GM19238 (cell line): ENCODE measurements around the gene CRKL.
"Not testable (repeated sequence)": the region's sequence is repeated elsewhere in the genome, so short reads cannot be mapped to it uniquely, and the experiment has no call there.

Experiments
- DNase-seq: peaks from one replicate; pipeline ENCODE4 v3.0.0; 2011; ENCODE audit warnings: low spot score; ENCODE audit not compliant: insufficient read length

CRKL gene

DNA sequence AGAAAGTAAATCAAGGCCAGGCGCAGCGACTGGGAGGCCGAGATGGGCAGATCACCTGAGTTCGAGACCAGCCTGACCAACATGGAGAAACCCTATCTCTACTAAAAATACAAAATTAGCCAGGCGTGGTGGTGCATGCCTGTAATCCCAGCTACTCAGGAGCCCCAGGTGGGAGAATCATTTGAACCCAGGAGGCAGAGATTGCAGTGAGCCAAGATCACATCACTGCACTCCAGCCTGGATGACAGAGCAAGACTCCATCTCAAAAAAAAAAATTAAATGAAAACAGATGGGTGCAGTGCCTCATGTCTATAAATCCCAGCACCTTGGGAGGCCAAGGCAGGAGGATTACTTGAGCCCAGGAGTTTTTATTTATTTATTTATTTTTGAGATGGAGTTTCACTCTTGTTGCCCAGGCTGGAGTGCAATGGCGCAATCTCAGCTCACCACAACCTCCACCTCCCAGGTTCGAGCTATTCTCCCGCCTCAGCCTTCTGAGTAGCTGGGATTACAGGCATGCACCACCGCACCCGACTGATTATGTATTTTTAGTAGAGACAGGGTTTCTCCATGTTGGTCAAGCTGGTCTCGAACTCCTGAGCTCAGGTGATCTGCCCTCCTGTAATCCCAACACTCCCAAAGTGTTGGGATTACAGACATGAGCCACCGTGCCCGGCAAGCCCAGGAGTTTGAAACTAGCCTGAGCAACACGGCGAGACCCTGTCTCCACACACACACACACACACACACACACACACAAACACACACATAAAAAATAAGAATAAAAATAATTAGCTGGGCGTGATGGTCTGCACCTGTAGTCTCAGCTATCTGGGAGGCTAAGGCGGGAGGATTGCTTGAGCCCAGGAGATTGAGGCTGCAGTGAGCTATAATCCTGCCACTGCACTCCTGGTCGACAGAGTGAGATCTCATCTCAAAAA is 15.8 kb upstream of the CRKL start:
- not testable (repeated sequence) for DNase-seq

DNA sequence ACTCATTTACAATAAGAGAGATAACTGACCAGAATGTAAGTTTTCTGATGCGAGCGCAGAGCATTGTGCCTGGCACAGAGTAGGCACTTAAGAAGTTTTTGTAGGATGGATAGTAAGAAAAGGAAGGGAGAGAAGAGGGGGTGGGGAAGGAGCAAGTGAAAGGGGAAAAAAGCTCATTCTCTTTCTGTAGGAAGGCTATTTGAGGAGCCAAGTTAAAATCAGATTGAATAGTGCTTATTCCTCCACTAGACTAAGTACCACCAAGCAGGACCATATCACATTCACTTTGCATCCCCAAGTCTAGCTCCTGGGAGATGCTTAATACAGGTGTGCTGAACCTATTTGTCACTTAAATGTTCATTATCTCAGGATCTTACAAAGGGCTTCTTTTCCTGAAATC is 14.1 kb upstream of the CRKL start:
- no peak for DNase-seq

DNA sequence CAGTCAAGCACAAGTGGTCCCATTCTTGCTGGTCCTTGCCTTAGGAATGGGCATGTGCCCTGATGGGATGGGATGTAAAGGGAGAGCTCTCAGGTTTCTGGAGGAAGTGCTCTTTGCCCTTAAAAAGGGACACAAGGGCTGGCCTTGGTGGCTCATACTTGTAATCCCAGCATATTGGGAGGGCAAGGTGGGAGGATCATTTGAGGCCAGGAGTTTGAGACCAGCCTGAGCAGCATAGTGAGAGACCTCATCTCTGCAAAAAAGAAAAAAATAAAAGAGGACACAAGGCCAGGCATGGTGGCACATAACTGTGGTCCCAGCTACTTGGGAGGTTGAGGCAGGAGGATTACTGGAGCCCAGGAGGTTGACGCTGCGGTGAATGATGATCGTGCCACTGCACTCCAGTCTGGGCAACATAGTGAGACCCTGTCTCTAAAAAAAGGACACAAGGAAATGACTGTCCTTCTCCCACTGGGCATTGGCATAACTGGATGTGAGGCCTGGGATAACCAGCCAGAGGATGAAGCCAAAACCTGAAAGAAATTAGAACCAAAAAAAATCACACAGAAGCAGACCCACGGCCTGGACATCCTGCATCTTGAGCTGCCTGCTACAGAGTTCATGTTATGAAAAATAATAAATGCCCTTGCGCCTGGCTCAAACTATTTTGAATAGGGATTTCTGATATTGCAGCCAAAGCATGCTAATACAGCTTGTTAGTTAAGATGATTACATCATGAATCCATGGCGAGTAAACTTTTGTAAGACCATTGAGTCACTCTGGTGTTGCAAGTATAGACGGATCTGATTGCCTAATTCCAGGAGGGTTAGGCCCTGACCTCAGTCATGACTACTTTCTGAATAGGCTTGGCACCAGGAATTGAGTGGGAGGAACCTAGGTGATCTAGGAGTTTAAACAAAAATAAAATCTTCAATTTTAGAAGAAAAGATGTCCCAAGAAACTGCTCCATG is 12.9 kb upstream of the CRKL start:
- DNase-seq, result no peak

DNA sequence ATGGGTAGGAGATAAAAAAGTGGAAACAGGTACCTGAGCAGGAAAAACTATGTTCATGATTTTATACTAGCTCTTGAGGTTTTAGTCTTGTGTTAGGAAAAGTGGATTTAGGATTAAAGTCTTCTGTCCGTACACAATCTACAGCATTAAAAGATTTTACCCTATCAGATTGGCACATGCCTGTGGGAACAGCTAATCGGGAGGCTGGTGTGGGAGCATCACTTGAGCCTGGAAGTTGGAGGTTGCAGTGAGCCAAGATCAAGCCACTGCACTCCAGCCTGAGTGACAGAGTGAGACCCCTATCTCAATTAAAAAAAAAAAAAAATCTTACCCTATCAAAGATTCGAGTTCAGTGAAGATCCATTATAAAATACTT is 12.2 kb upstream of the CRKL start:
- no peak for DNase-seq

DNA sequence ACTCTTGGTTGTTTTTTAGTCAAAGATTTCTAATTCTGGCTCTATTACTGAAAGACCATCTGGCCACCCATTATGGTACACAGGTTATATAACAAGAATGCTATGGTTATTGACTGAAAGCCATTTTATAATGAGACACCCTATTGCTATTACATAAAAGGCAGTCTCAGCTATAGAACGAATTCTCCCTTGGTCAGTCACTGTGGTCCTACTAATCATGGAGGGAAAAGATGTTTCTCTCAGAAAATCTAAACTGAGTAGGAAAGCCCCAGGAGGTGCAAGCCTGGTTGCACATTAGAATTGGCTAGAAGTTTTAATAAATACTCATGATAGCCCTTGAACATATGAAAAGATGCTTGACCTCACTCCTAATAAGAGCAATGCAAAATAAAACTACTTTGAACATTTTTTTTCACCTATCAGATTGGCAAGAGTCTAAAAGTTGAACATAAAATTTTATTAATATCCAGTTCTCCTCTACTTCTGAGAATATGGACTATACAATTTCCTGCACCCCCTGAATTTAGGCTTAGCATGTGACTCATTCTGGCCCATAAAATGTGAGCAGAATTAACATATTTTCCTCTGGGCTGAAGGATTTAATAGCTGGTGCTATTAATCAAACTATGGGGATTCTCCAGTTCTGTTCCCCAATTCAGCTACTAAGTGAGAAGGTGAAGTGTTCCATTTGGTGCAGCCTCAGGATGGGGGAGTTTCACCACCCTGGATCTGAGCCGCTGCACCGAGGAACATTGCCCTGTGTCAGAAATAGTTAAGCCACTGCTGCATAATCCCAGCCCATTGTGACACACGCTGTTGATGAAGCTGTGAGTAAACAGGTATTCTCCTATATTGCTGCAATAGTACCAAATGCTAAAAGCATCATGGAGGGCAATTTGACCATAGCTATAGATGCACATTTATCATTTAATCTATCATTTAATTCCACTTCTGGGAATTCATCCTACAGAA is 11.5 kb upstream of the CRKL start:
- DNase-seq, result no peak

DNA sequence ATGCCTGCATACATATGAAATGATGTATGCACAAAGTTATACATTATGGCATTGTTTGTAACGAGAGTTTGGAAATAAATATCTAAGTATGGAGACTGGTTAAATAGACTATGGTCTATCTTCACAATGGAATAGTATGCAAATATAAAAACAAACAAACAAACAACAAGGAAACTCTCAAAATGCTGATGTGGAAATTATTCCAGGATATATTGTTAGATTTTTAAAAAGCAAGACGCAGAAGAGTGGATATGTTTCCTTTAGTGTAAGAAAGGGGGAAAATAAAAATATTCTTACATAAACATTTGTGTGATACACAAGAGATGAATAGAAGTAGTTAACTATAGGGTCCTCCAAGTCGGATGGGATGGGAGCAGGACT is 10.8 kb upstream of the CRKL start:
- DNase-seq, result no peak

DNA sequence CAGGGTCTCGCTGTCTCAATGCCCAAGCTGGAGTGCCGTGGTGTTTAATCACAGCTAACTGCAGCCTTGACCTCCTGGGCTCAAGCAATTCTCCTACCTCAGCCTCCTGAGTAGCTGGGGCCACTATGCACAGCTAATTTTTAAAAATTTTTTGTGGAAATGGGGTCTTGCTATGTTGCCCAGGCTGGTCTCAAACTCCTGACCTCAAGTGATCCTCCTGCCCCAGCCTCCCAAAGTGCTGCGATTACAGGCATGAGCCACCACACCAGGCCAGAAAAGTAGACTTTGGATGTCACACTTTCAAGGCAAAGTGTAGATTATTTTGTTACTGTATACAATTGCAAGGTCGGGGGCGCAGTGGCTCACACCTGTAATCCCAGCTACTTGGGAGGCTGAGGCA is 8.5 kb upstream of the CRKL start:
- not testable (repeated sequence) for DNase-seq

DNA sequence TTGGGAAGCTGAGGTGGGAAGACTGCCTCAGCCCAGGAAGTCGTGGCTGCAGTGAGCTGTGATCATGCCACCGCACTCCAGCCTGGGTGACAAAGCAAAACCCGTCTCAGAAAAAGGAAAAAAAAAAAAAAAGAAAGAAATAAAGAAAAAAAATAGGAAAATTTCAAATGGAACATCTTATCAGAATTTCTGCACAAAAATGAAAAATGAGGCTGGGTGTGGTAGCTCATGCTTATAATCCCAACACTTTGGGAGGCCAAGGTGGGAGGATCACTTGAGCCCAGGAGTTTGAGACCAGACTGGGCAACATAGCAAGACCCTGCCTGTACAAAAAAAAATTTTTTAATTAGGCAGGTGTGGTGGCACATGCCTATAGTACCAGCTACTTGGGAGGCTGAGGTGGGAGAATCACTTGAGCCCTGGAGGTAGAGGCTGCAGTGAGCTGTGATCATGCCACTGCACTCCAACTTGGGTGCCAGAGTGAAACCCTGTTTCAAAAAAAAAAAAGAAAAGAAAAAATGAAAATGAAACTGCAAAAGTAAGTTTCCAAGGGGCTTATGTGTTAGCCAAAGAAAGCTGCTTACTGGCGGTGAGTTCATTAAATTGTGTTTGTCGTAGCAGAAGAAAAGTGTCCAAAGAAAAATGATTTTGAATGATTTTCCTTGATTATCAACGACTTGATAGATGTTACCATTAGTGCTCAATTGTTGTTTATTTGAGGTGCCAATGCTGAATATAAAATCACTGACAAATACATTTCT is 7.5 kb upstream of the CRKL start:
- no peak for DNase-seq

DNA sequence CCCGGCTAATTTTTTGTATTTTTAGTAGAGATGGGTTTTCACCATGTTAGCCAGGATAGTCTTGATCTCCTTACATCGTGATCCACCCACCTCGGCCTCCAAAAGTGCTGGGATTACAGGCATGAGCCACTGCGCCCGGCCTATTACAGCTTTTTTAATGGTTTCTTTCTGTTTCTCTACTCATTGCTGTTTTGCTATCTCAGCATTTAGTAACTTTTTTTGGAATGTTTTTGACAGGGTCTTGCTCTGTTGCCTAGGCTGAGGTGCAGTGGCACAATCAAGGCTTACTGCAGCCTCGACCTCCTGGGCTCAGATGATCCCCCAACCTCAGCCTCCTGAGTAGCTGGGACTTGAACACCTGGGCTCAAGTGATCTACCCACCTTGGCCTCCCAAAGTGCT is 4.7 kb upstream of the CRKL start:
- DNase-seq, result no peak

DNA sequence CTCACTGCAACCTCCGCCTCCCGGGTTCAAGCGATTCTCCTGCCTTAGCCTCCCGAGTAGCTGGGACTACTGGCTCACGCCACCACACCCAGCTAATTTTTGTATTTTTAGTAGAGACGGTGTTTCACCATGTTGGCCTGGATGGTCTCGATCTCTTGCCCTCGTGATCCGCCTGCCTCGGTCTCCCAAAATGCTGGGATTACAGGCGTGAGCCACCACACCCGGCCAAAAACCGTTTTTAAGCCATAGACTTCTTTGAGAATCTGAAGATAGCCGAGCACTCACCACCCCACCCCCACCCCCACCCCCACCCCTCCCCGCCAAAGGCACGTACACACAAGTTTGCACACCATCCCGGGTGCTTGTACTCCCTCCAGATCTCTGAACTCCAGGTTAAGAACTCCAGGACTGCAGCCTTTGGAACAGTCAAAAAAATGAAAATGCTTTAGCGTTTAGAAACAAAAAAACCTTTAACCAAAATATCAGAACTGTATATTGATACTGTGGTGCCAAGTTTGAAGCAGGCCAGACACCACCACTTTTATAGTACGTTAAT is 1.5 kb downstream of the CRKL start:
- DNase-seq, result no peak

DNA sequence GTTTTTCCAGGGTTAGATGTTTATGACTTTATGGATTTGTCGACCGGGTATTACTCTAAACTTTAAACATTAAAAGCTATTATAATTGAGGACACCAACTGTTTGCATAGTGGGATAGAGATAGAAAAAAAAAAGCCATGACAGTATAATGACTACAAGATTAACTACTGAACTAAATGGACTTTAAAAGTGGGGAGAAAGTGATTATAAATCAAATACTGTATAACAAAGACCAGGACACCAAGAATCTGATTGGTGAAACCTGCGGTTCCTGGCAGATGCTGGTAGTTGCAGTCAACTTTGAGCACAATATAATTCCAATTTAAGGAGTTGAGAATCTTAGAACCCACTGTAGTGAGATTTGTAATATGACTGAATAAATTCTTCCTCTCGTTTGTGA is 2.5 kb downstream of the CRKL start:
- no peak for DNase-seq

DNA sequence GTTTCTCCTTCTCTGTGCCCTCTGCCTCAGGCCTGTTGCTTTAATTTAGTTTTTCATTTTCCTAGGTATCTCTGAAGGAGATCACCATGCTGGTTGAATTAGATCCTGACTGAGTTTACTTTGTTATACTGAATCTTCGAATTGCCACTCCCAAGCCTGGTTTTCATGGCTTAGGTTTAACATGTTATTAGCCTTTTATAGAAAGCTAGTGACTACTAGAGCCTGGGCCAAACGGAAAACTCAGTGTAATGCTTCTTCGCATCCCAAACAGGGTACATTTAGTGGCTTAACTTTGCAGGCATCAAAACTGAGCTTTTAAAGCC is 3.6 kb downstream of the CRKL start:
- DNase-seq, result no peak

DNA sequence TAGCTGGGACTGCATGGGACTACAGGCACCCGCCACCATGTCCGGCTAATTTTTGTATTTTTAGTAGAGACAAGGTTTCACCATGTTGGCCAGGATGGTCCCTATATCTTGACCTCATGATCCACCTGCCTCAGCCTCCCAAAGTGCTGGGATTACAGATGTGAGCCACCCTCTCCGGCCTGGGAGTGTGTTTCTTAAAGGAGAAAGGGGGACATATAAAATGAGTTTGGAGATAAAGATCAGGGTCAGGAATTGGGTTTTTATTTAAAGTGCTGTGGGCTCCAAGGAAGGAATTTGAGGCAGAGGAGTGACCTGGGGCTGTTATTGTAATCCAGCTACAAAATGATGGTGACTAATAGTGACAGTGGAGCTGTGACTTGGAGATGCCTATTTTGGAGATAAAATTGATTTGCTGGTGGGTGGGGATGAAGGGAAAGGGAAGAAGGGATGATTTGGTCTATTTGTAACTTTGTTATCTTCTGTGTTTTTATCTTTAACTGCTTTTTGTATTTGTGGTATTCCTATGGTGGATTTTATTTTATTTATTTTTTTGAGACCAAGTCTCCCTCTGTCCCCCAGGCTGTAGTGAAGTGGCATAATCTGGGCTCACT is 5.0 kb downstream of the CRKL start:
- no peak for DNase-seq

DNA sequence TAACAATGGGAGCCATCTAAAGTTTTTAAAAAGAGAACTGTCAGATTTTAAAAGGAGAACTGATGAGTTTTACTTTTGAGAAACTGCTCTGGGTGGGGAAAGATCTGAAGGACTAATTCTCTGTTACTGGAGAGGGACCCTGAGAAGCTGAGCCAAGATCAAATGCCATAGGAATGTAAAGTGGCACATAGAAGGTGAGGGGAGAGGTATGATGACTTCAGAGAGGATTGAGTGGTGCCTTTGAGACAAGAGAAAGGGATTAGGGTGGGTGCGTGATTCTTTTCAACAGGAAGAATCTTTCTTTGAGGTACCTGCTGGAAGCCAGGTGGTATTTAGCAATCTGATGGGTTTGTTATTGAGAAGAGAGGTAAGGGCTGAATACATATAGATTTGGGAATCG is 9.0 kb downstream of the CRKL start:
- DNase-seq, result no peak

DNA sequence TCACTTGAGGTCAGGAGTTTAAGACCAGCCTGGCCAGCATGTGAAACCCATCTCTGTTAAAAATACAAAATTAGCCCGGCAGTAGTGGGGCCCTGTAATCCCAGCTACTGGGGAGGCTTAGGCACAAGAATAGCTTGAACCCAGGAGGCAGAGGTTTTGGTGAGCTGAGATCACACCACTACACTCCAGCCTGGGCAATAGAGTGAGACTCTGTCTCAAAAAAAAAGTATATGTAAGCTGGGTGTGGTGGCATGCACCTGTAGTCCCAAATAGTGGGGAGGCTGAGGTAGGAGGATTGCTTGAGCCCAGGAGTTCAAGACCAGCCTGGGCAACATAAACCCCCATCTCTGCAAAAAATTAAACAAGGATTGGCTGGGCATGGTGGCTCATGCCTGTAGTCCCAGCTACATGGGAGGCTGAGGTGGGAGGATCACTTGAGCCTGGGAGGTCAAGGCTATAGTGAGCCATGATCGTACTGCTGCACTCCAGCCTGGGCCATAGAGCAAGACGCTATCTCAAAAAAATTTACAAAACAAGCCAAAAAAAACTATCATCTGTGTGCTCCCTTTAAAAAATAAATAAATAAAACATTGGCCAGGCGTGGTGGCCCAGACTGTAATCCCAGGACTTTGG is 10.8 kb downstream of the CRKL start:
- DNase-seq, result no peak

DNA sequence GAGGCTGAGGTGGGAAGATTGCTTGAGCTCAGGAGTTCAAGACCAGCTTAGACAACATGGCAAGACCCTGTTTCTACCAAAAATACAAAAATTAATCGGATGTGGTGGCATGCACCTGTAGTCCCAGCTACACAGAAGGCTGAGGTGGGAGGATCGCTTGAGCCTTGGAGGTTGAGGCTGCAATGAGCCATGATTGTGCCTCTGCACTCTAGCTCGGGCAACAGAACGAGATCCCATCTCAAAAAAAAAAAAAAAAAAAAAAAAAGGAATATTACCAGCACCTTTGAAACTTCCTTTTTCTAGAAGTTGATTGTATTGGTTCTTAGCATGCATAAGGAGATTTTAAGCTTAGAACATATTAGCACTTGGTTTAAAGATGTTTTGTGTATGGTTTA is 11.4 kb downstream of the CRKL start:
- no peak for DNase-seq

DNA sequence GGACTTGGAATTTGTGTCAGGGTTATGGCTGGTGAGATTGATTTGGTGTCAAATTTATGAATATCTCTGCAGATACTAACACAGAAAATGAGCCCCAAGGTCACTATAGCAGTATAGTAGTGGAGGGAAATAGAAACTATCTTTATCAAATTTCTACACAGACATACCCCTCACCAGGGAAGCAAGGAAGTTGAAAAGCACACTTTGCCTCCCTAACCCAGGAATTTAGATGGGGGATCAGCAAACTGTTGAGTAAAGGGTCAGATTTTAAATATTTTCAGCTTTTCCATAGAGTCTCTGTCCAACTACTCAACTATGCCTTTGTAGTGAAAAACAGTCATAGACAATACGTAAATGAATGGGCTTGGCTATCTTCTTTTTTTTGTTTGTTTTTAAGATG is 12.8 kb downstream of the CRKL start:
- no peak for DNase-seq

DNA sequence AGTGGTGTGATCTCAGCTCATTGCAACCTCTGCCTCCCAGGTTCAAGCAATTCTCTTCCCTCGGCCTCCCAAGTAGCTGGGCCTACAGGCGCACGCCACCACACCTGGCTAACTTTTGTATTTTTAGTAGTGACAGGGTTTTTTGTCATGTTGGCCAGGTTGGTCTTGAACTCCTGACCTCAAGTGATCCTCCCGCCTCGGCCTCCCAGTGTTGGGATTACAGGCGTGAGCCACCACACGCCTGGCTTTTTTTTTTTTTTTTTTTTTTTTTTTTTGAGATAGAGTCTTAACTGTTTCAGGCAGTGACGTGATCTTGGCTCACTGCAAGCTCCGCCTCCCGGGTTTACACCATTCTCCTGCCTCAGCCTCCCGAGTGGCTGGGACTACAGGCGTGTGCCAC is 13.2 kb downstream of the CRKL start:
- not testable (repeated sequence) for DNase-seq

DNA sequence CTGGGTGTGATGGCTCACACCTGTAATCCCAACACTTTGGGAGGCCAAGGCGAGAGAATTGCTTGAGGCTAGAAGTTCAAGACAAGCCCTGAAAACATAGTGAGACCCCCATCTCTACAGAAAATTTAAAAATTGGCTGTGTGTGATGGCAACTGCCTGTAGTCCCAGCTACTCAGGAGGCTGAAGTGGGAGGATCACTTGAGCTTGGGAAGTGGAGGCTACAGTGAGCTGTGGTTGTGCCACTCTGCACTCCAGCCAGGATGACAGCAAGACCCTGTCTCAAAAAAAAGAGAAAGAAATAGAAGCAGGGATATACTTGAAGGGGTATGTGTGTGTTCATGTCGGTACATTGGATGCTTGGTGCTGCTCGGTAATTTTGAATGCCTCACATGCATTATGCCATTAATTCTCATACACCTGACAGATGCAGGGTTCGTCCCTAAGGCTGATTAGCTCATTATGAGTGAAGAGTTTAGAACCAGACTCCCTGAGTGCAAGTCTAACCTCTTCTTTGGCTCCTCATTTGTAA is 14.0 kb downstream of the CRKL start:
- DNase-seq, result no peak
